Neural cell (in vitro differentiated cells): ENCODE data around the gene RPGRIP1L. TPM values are rescaled to one million over a fixed set of nuclear protein-coding genes. Genes with fewer than 3 reads are reported as not detected.

ENCODE experiments used
- H2AFZ ChIP-seq: fragments of 200-600, 300-800 bp; sonication (generic), shearing (Covaris generic); 2 replicates; pipeline ENCODE4 v1.6.0; 2014; ENCODE audit warnings: low read depth, mild to moderate bottlenecking, antibody characterized with exemption, low read length, moderate library complexity
- H3F3A ChIP-seq: fragments of 200-600 bp; shearing (Covaris generic); 2 replicates; pipeline ENCODE4 v1.6.1; 2016; ENCODE audit warnings: mild to moderate bottlenecking, moderate library complexity, mixed read lengths, antibody characterized with exemption, low read length; ENCODE audit not compliant: insufficient read depth, poor library complexity, severe bottlenecking
- H3K27ac ChIP-seq: fragments of 200-600, 300-800 bp; sonication (generic), shearing (Covaris generic); 2 replicates; pipeline ENCODE4 v1.5.1; 2014; ENCODE audit warnings: mild to moderate bottlenecking, low read length, moderate library complexity
- H3K27me3 ChIP-seq: fragments of 300-800, 200-600 bp; sonication (generic), shearing (Covaris generic); 2 replicates; pipeline ENCODE4 v1.6.0; 2014; ENCODE audit warnings: mild to moderate bottlenecking, low read depth, low read length, moderate library complexity; ENCODE audit not compliant: insufficient read depth
- H3K36me3 ChIP-seq: fragments of 300-800, 200-600 bp; sonication (generic), shearing (Covaris generic); 2 replicates; pipeline ENCODE4 v1.5.1; 2014; ENCODE audit warnings: mild to moderate bottlenecking, antibody characterized with exemption, low read length, moderate library complexity; ENCODE audit not compliant: insufficient read depth
- H3K4me2 ChIP-seq: fragments of 300-800, 200-600 bp; sonication (generic), shearing (Covaris generic); 2 replicates; pipeline ENCODE4 v1.6.0; 2014; ENCODE audit warnings: mild to moderate bottlenecking, low read length
- H3K4me3 ChIP-seq: fragments of 300-800, 200-600 bp; sonication (generic), shearing (Covaris generic); 2 replicates; pipeline ENCODE4 v1.5.1; 2014; ENCODE audit warnings: mild to moderate bottlenecking, low read length, moderate library complexity
- H3K79me2 ChIP-seq: fragments of 200-600 bp; shearing (Covaris generic); replicated peaks from 2 replicates; pipeline ENCODE4 v1.6.0; 2014; ENCODE audit warnings: mild to moderate bottlenecking, low read length, moderate library complexity; ENCODE audit not compliant: insufficient read depth
- H3K9ac ChIP-seq: fragments of 300-800, 200-600 bp; sonication (generic), shearing (Covaris generic); 2 replicates; pipeline ENCODE4 v1.6.1; 2016; ENCODE audit warnings: mild to moderate bottlenecking, low read length, mixed read lengths
- H3K9me2 ChIP-seq: fragments of 200-600 bp; shearing (Covaris generic); 2 replicates; pipeline ENCODE4 v1.6.1; 2016; ENCODE audit warnings: mild to moderate bottlenecking, low read length, mixed read lengths; ENCODE audit not compliant: insufficient read depth
- H3K9me3 ChIP-seq: fragments of 200-600, 300-800 bp; sonication (generic), shearing (Covaris generic); 2 replicates; pipeline ENCODE4 v1.6.1; 2016; ENCODE audit warnings: mild to moderate bottlenecking, mixed run types, low read length, moderate library complexity, mixed read lengths
- H4K20me1 ChIP-seq: fragments of 200-600 bp; shearing (Covaris generic); 2 replicates; pipeline ENCODE4 v1.6.1; 2016; ENCODE audit warnings: mild to moderate bottlenecking, mixed run types; ENCODE audit not compliant: insufficient read depth
- CTCF ChIP-seq: fragments of 450-650 bp; IDR thresholded peaks from 2 replicates; pipeline ENCODE4 v1.5.1; 2014; ENCODE audit warnings: antibody characterized with exemption, mild to moderate bottlenecking, moderate library complexity; ENCODE audit not compliant: poor library complexity, severe bottlenecking
- EP300 ChIP-seq: fragments of 450-650 bp; conservative IDR thresholded peaks from 2 replicates; pipeline ENCODE4 v1.6.1; 2014; ENCODE audit warnings: antibody characterized with exemption, mild to moderate bottlenecking, moderate library complexity; ENCODE audit not compliant: poor library complexity, severe bottlenecking
- EZH2 ChIP-seq: fragments of 200-600, 300-800 bp; shearing (Covaris generic), sonication (generic); IDR thresholded peaks from 2 replicates; pipeline ENCODE4 v1.6.1; 2014; ENCODE audit warnings: antibody characterized with exemption, low read length, borderline replicate concordance, mild to moderate bottlenecking; ENCODE audit not compliant: insufficient read depth, poor library complexity, severe bottlenecking
- MXI1 ChIP-seq: fragments of 450-650 bp; conservative IDR thresholded peaks from 2 replicates; pipeline ENCODE4 v1.6.1; 2014; ENCODE audit warnings: antibody characterized with exemption, mild to moderate bottlenecking; ENCODE audit not compliant: poor library complexity, severe bottlenecking
- POLR2AphosphoS5 ChIP-seq: IDR thresholded peaks from 2 replicates; pipeline ENCODE4 v1.6.1; 2012
- RAD21 ChIP-seq: fragments of 450-650 bp; conservative IDR thresholded peaks from 2 replicates; pipeline ENCODE4 v1.6.1; 2014; ENCODE audit warnings: antibody characterized with exemption, mild to moderate bottlenecking, moderate library complexity
- REST ChIP-seq: IDR thresholded peaks from 2 replicates; pipeline ENCODE4 v1.6.1; 2012; ENCODE audit warnings: borderline replicate concordance
- SMC3 ChIP-seq: fragments of 450-650 bp; conservative IDR thresholded peaks from 2 replicates; pipeline ENCODE4 v1.6.1; 2014; ENCODE audit warnings: antibody characterized with exemption, mild to moderate bottlenecking, moderate library complexity; ENCODE audit not compliant: poor library complexity
- TAF1 ChIP-seq: IDR thresholded peaks from 2 replicates; pipeline ENCODE4 v1.6.1; 2012; ENCODE audit warnings: low read depth
- polyA plus RNA-seq: library from polyadenylated mRNA; depleted of rRNA; stranded (reverse); fragments of >200 nt; gene quantifications from 2 replicates; pipeline ENCODE4 v1.2.3, GENCODE V29; 2014

RPGRIP1L gene
- polyA plus RNA-seq, 1 donor from 2014 or later, result 24.6 TPM

- TF ChIP-seq CTCF (no peak), POLR2AphosphoS5 (no peak), EZH2 (no peak), RAD21 (no peak), EP300 (no peak), REST (no peak), MXI1 (no peak), SMC3 (no peak), TAF1 (no peak)
- Histone ChIP-seq H3K27ac (no peak overlapping the region), H2AFZ (no peak overlapping the region), H3K36me3 (peaks cover 17% of the 10 kb centered on the region), H3F3A (no peaks in the 10 kb centered on the region), H3K9ac (no peak overlapping the region), H4K20me1 (no peaks in the 10 kb centered on the region), H3K4me3 (no peak overlapping the region), H3K9me3 (no peaks in the 10 kb centered on the region), H3K4me2 (no peak overlapping the region), H3K27me3 (no peaks in the 10 kb centered on the region), H3K79me2 (no peaks in the 10 kb centered on the region), H3K9me2 (no peaks in the 10 kb centered on the region)
These were observed 12.9 kb downstream of the RPGRIP1L start for GRCh38 chr16:53690771-53691170.

GRCh38 chr16:53689636-53690035 lies 14.0 kb downstream of the RPGRIP1L start:
- Histone ChIP-seq H3K36me3 (peaks cover 9% of the 10 kb centered on the region), H3K9me2 (no peaks in the 10 kb centered on the region), H3K27me3 (no peaks in the 10 kb centered on the region), H3F3A (no peaks in the 10 kb centered on the region), H3K9me3 (no peaks in the 10 kb centered on the region), H3K79me2 (no peaks in the 10 kb centered on the region), H3K4me3 (no peak overlapping the region), H2AFZ (no peak overlapping the region), H3K9ac (no peak overlapping the region), H4K20me1 (no peaks in the 10 kb centered on the region), H3K27ac (no peak overlapping the region), H3K4me2 (no peak overlapping the region)
- TF ChIP-seq POLR2AphosphoS5, result no peak
- no peak for TF ChIP-seq EP300
- no peak for TF ChIP-seq EZH2
- TF ChIP-seq TAF1, result no peak
- no peak for TF ChIP-seq REST
- TF ChIP-seq RAD21, result no peak
- no peak for TF ChIP-seq CTCF
- TF ChIP-seq MXI1, result no peak
